Rectal smooth muscle tissue (tissue), 1 donor: ENCODE measurements around the gene ADGRG6.

Experiments used
- H3K27ac ChIP-seq: one replicate; pipeline ENCODE4 v1.7.0; 2013; ENCODE audit warnings: low read depth, low read length, inconsistent platforms
- H3K27me3 ChIP-seq: one replicate; pipeline ENCODE4 v1.7.0; 2013; ENCODE audit warnings: low read length; ENCODE audit not compliant: control insufficient read depth, insufficient read depth
- H3K36me3 ChIP-seq: one replicate; pipeline ENCODE4 v1.7.0; 2013; ENCODE audit warnings: low read length; ENCODE audit not compliant: control insufficient read depth, insufficient read depth
- H3K4me1 ChIP-seq: one replicate; pipeline ENCODE4 v1.7.0; 2013; ENCODE audit warnings: low read length; ENCODE audit not compliant: control insufficient read depth, insufficient read depth
- H3K4me3 ChIP-seq: one replicate; pipeline ENCODE4 v1.7.0; 2013; ENCODE audit warnings: low read length
- H3K9ac ChIP-seq: one replicate; pipeline ENCODE4 v1.7.0; 2013; ENCODE audit warnings: low read length

The ADGRG6 gene

DNA sequence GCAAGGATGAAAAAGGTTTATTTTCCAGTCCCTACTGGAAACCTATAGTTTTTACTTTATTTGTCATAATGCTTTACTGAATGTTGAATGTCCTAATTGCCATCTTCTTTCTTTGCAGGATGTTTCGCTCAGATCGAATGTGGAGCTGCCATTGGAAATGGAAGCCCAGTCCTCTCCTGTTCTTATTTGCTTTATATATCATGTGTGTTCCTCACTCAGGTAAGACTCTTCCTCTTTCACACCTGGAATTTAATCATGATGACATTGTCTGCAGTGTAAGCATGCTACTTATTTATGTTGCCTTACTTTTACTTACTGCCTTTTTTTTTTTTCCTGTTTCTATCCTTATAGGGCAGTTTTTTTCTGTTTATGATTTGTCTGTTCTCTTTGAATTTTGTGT lies 7.6 kb downstream of the ADGRG6 start:
- no peaks in the 10 kb centered on the region for H3K36me3 ChIP-seq
- no peaks in the 10 kb centered on the region for H3K27me3 ChIP-seq
- H3K4me3 ChIP-seq: no peak overlapping the region
- no peak overlapping the region for H3K27ac ChIP-seq
- no peak overlapping the region for H3K9ac ChIP-seq
- H3K4me1 ChIP-seq: no peaks in the 10 kb centered on the region

- no peak overlapping the region for H3K27ac ChIP-seq
- H3K9ac ChIP-seq: no peak overlapping the region
- no peaks in the 10 kb centered on the region for H3K27me3 ChIP-seq
- no peaks in the 10 kb centered on the region for H3K4me1 ChIP-seq
- no peak overlapping the region for H3K4me3 ChIP-seq
- no peaks in the 10 kb centered on the region for H3K36me3 ChIP-seq
Measured at GRCh38 chr6:142313284-142313683, 11.5 kb downstream of the ADGRG6 start.

DNA sequence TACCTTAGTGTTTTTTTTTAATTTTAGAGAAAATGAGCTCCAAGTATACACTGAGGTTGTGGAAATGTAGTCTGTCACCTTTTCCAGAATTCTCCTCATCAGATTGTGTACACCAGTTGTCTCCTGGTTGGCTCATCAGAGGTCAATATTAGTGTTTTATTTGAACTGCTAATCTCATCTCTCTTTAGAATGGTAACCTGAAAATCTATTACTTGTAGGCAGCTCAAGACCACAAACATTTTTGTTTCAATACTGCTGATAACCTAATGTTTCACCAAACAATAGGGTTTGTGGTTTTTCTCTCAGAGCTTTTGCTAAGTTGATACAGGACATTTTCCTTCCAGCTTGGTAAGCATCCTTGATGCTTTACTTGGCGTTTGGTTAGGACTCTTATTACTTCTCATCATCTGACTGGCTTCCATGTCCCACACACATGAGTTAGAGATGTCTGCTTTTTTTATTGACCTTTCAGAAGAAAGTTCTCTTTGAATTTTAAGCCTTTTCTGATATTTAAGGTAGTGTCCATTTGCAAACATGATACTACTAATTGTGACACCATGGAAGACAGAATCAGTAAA lies 15.1 kb downstream of the ADGRG6 start:
- Histone ChIP-seq H3K4me3 (no peak overlapping the region), H3K9ac (no peak overlapping the region), H3K4me1 (no peaks in the 10 kb centered on the region), H3K27me3 (no peaks in the 10 kb centered on the region), H3K27ac (no peak overlapping the region), H3K36me3 (no peaks in the 10 kb centered on the region)

DNA sequence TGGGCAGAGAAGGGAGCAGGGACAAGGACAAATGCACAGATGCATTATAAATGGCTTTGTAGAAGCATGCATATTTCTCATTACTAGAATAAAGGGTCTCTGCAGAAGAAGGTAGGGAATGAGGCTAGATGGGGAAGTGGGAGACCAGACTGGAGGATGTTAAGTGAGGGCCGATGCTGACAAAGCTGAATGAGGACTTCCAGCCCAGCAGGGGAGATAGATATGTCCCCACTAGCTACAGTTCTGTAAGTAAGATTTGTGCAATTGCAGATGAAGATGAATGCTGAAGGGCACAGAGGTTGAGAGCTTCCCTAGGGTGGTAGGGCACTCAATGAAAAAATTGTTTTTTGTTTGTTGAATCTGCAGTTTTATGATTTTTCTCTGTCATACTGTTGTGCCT lies 16.9 kb downstream of the ADGRG6 start:
- Histone ChIP-seq H3K27me3 (no peaks in the 10 kb centered on the region), H3K36me3 (no peaks in the 10 kb centered on the region), H3K4me1 (no peaks in the 10 kb centered on the region), H3K4me3 (no peak overlapping the region), H3K27ac (no peak overlapping the region), H3K9ac (no peak overlapping the region)

DNA sequence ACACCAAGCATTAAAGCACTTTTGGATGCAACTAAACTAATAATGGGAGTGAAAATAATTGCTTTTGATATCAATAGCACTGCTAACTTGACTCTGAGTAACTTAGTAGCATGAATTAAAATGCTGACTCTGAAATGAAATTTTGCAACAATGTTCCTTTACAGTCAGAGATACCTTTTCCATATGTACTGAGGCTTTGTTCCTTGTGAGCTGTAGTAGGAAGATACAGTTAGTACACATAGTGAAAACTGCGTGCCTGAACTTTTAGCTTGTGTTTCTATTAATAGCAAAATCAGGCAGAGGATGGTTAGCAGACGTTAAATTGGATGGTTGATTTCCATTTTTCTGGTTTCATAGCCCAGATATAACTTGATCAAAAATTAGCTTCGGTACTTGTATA lies 18.6 kb downstream of the ADGRG6 start:
- no peak overlapping the region for H3K4me3 ChIP-seq
- no peak overlapping the region for H3K9ac ChIP-seq
- H3K4me1 ChIP-seq: no peaks in the 10 kb centered on the region
- no peaks in the 10 kb centered on the region for H3K36me3 ChIP-seq
- no peaks in the 10 kb centered on the region for H3K27me3 ChIP-seq
- no peak overlapping the region for H3K27ac ChIP-seq

DNA sequence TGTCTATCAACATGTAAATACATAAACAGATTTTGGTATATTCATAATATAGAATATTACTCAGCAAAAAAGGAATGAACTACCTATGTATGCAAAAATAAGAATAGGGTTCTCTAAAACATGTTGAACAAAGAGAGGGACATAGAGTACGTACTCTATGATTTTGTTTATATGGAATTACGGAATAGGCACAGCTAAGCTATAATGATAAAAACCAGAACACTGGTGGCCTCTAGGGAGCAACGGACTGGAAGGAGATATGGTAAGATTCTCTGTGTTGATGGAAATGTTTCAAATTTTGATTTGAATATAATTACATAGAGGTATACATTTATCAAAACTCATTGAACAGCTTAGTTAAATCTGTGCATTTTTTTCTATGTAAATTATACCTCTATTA lies 19.6 kb downstream of the ADGRG6 start:
- no peaks in the 10 kb centered on the region for H3K27me3 ChIP-seq
- no peak overlapping the region for H3K27ac ChIP-seq
- no peak overlapping the region for H3K9ac ChIP-seq
- H3K4me1 ChIP-seq: no peaks in the 10 kb centered on the region
- H3K4me3 ChIP-seq: no peak overlapping the region
- no peaks in the 10 kb centered on the region for H3K36me3 ChIP-seq

DNA sequence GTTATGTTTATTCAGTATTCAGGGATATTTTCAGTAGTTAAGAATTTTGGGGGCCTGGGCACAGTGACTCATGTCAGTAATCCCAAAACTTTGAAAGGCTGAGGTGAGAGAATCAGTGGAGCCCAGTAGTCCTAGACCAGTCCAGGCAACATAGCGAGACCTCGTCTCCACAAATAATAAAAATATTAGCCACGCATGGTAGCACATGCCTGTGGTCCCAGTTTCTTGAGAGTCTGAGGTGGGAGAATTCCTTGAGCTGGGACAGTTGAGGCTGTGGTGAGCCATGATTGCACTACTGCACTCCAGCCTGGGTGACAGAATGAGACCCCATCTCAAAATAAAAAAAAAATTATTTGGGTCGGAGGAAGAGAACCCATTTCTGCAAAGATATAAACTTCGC lies 20.3 kb downstream of the ADGRG6 start:
- no peaks in the 10 kb centered on the region for H3K27me3 ChIP-seq

DNA sequence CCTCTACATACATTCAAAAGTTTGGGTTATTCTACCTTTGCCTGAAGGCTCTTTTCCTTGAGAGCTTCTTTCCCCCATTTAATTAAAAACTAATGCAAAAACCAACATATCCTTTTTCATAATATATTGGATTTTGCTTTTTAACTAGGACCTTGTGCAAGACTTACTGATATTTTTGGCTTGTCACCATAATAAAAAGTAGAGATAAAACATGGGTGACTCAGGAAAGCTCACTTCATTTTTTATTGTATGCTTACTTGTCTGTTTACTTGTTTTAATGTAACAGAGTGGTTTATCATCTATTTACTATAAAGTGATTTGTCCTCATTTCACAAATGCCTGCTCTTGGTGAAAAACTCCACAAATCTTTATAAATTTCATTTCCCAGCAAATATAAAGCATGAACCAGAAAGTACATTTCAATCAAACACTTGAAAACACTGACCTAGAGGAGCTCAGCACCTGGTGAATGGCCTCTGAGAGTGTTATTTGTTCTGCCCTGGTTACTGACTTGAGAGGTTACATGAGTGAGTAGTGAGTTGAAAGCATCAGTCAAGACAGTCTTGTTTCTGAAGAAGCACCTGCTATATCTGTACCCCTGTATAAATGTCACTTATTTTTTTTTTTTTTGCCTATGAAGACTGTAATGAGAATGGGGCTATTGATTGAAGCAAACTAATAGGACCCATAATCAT lies 20.8 kb downstream of the ADGRG6 start:
- H3K27ac ChIP-seq: no peak overlapping the region
- H3K4me3 ChIP-seq: no peak overlapping the region
- no peaks in the 10 kb centered on the region for H3K27me3 ChIP-seq
- H3K4me1 ChIP-seq: no peaks in the 10 kb centered on the region
- H3K36me3 ChIP-seq: no peaks in the 10 kb centered on the region
- H3K9ac ChIP-seq: no peak overlapping the region

More for the DNA sequence above, 20.3 kb downstream of the ADGRG6 start:
- H3K4me3 ChIP-seq: no peak overlapping the region
- no peaks in the 10 kb centered on the region for H3K4me1 ChIP-seq
- no peaks in the 10 kb centered on the region for H3K36me3 ChIP-seq
- H3K9ac ChIP-seq: no peak overlapping the region
- H3K27ac ChIP-seq: no peak overlapping the region

DNA sequence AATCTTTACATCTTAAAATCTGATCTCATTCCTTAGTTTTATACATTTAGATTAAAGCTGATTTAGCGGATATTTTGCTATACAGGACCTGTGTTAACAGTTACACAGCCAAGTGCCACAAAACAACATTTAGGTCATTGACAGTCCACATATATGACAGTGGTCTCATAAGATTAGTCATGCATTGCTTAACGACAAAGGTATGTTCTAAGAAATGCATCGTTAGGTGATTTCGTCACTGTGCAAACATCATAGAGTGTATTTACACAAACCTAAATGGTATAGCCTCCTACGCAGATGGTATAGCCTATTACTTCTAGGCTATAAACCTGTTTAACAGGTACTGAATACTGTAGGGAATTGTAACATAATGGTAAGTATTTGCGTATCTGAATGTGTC lies 21.6 kb downstream of the ADGRG6 start:
- Histone ChIP-seq H3K4me1 (no peaks in the 10 kb centered on the region), H3K27ac (no peak overlapping the region), H3K36me3 (no peaks in the 10 kb centered on the region), H3K9ac (no peak overlapping the region), H3K27me3 (no peaks in the 10 kb centered on the region), H3K4me3 (no peak overlapping the region)

GRCh38 chr6:142324111-142324510 lies 22.3 kb downstream of the ADGRG6 start:
- Histone ChIP-seq H3K4me1 (no peaks in the 10 kb centered on the region), H3K27me3 (no peaks in the 10 kb centered on the region), H3K4me3 (no peak overlapping the region), H3K36me3 (no peaks in the 10 kb centered on the region), H3K27ac (no peak overlapping the region), H3K9ac (no peak overlapping the region)

DNA sequence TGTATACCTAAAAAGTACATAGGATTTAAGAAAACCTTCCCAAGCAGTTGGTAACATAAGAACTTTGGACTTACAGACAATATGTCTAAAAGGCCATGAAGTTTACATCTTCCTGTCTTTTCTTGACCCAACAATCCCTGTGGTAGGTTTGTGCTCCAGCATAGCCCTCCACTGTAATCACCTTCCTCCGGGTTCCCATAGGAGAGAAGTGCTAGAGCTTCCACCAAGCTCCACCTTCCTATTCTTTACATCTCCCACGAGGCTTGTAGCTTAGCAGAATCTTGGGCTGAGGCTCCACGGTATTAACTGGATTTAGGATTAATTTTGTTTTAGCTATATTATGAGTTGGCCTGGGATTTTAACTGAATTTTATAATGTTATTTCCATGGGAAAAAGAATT lies 23.3 kb downstream of the ADGRG6 start:
- no peak overlapping the region for H3K9ac ChIP-seq
- no peaks in the 10 kb centered on the region for H3K36me3 ChIP-seq
- H3K27me3 ChIP-seq: no peaks in the 10 kb centered on the region
- H3K4me3 ChIP-seq: no peak overlapping the region
- no peaks in the 10 kb centered on the region for H3K4me1 ChIP-seq
- H3K27ac ChIP-seq: no peak overlapping the region

- Histone ChIP-seq H3K36me3 (no peaks in the 10 kb centered on the region), H3K27ac (no peak overlapping the region), H3K27me3 (no peaks in the 10 kb centered on the region), H3K4me1 (no peaks in the 10 kb centered on the region), H3K4me3 (no peak overlapping the region), H3K9ac (no peak overlapping the region)
Measured at GRCh38 chr6:142326540-142326939, 24.7 kb downstream of the ADGRG6 start.

GRCh38 chr6:142328070-142328469 lies 26.3 kb downstream of the ADGRG6 start:
- H3K4me3 ChIP-seq: no peak overlapping the region

More at GRCh38 chr6:142328070-142328469, 26.3 kb downstream of the ADGRG6 start:
- Histone ChIP-seq H3K27me3 (no peaks in the 10 kb centered on the region), H3K4me1 (no peaks in the 10 kb centered on the region), H3K9ac (no peak overlapping the region), H3K27ac (no peak overlapping the region), H3K36me3 (no peaks in the 10 kb centered on the region)
